WTC11 (cell line): ENCODE measurements around the gene LIN7B. TPM values are rescaled to one million over a fixed set of nuclear protein-coding genes. Genes with fewer than 3 reads are reported as not detected.

Experiments
- ATAC-seq: fragments of 200-7000 bp; cut with Tn5 transposase; 2 replicates; pipeline ENCODE4 v1.10.0; 2021; ENCODE audit warnings: mild to moderate bottlenecking, moderate library complexity
- CTCF ChIA-PET: fragments of 300-600 bp; sonication (Branson Sonifier 250); formaldehyde crosslinking; loops from one replicate; lab custom pipeline; 2021; ENCODE audit warnings: antibody characterized with exemption; lab: Charles Lee
- POLR2A ChIA-PET: fragments of 350-600 bp; sonication (Branson Sonifier 250); formaldehyde crosslinking; loops from one replicate; lab custom pipeline; 2021; ENCODE audit warnings: antibody characterized with exemption; lab: Charles Lee
- DNase-seq: peaks from one replicate; pipeline ENCODE4 v3.0.0; 2021; ENCODE audit warnings: low spot score
- H3K27ac Mint-ChIP-seq: 2 replicates; pipeline ENCODE4 v1.8.0; 2021; ENCODE audit warnings: mixed read lengths
- H3K27me3 Mint-ChIP-seq: 2 replicates; pipeline ENCODE4 v1.8.0; 2021; ENCODE audit warnings: low read depth, mild to moderate bottlenecking, moderate library complexity, mixed read lengths
- H3K36me3 Mint-ChIP-seq: 2 replicates; pipeline ENCODE4 v1.8.0; 2021; ENCODE audit warnings: mixed read lengths
- H3K4me1 Mint-ChIP-seq: 2 replicates; pipeline ENCODE4 v1.8.0; 2022; ENCODE audit warnings: mixed read lengths
- H3K4me3 Mint-ChIP-seq: 2 replicates; pipeline ENCODE4 v1.8.0; 2021; ENCODE audit warnings: mild to moderate bottlenecking, moderate library complexity, mixed read lengths
- H3K9me3 Mint-ChIP-seq: 2 replicates; pipeline ENCODE4 v1.8.0; 2021; ENCODE audit warnings: mixed read lengths
- AR ChIP-seq: fragments of 250-450 bp; sonication (Bioruptor Pico); IDR thresholded peaks from 2 replicates; pipeline ENCODE4 v1.9.0; 2021; ENCODE audit warnings: mild to moderate bottlenecking
- ATF1 ChIP-seq: sonication (generic); formaldehyde crosslinking; IDR thresholded peaks from 2 replicates; pipeline ENCODE4 v1.8.1; 2023; ENCODE audit warnings: mild to moderate bottlenecking, moderate library complexity, missing genetic modification reagents
- ATF3 ChIP-seq: sonication (generic); formaldehyde crosslinking; conservative IDR thresholded peaks from 2 replicates; pipeline ENCODE4 v1.8.1; 2022; ENCODE audit warnings: mild to moderate bottlenecking, missing genetic modification reagents
- ATF6 ChIP-seq: sonication (generic); formaldehyde crosslinking; IDR thresholded peaks from 2 replicates; pipeline ENCODE4 v1.8.1; 2023; ENCODE audit warnings: mild to moderate bottlenecking, missing genetic modification reagents
- CDX4 ChIP-seq: fragments of 250-450 bp; sonication (Bioruptor Pico); IDR thresholded peaks from 2 replicates; pipeline ENCODE4 v1.9.0; 2021; ENCODE audit warnings: moderate library complexity, mild to moderate bottlenecking, inconsistent platforms, borderline replicate concordance
- CTCF ChIP-seq: fragments of 200-600 bp; IDR thresholded peaks from 2 replicates; pipeline ENCODE4 v1.8.0; 2022; ENCODE audit warnings: antibody characterized with exemption
- GABPB1 ChIP-seq: sonication (generic); formaldehyde crosslinking; IDR thresholded peaks from 2 replicates; pipeline ENCODE4 v1.8.1; 2023; ENCODE audit warnings: mild to moderate bottlenecking, missing genetic modification reagents
- IRF2 ChIP-seq: sonication (generic); formaldehyde crosslinking; IDR thresholded peaks from 2 replicates; pipeline ENCODE4 v1.8.0; 2022; ENCODE audit warnings: low read depth, missing genetic modification reagents, borderline replicate concordance
- JUN ChIP-seq: sonication (generic); formaldehyde crosslinking; IDR thresholded peaks from 2 replicates; pipeline ENCODE4 v1.8.0; 2023; ENCODE audit warnings: mild to moderate bottlenecking, missing genetic modification reagents
- MAX ChIP-seq: sonication (generic); formaldehyde crosslinking; IDR thresholded peaks from 2 replicates; pipeline ENCODE4 v1.8.0; 2022; ENCODE audit warnings: mild to moderate bottlenecking, missing genetic modification reagents
- NFATC4 ChIP-seq: fragments of 250-450 bp; sonication (Bioruptor Pico); IDR thresholded peaks from 2 replicates; pipeline ENCODE4 v1.9.0; 2021; ENCODE audit warnings: mild to moderate bottlenecking
- NR2C2 ChIP-seq: sonication (generic); formaldehyde crosslinking; IDR thresholded peaks from 2 replicates; pipeline ENCODE4 v1.8.0; 2022; ENCODE audit warnings: mild to moderate bottlenecking, missing genetic modification reagents
- RORB ChIP-seq: fragments of 250-450 bp; sonication (Bioruptor Pico); IDR thresholded peaks from 2 replicates; pipeline ENCODE4 v1.9.0; 2021; ENCODE audit warnings: mild to moderate bottlenecking
- SOX15 ChIP-seq: fragments of 250-450 bp; sonication (Bioruptor Pico); IDR thresholded peaks from 2 replicates; pipeline ENCODE4 v1.9.0; 2021; ENCODE audit warnings: mild to moderate bottlenecking
- TEAD4 ChIP-seq: sonication (generic); formaldehyde crosslinking; IDR thresholded peaks from 2 replicates; pipeline ENCODE4 v1.8.0; 2022; ENCODE audit warnings: mild to moderate bottlenecking, missing genetic modification reagents
- ZBTB43 ChIP-seq: sonication (generic); formaldehyde crosslinking; IDR thresholded peaks from 2 replicates; pipeline ENCODE4 v1.8.1; 2023; ENCODE audit warnings: mild to moderate bottlenecking, missing genetic modification reagents
- ZNF121 ChIP-seq: sonication (generic); formaldehyde crosslinking; IDR thresholded peaks from 2 replicates; pipeline ENCODE4 v1.8.0; 2023; ENCODE audit warnings: missing genetic modification reagents
- ZNF138 ChIP-seq: sonication (generic); formaldehyde crosslinking; conservative IDR thresholded peaks from 2 replicates; pipeline ENCODE4 v1.8.1; 2022; ENCODE audit warnings: mild to moderate bottlenecking, moderate library complexity, missing genetic modification reagents
- ZNF396 ChIP-seq: fragments of 250-450 bp; sonication (Bioruptor Pico); IDR thresholded peaks from 2 replicates; pipeline ENCODE4 v1.8.0; 2021; ENCODE audit warnings: mild to moderate bottlenecking, moderate library complexity, borderline replicate concordance
- ZSCAN18 ChIP-seq: fragments of 250-450 bp; sonication (Bioruptor Pico); IDR thresholded peaks from 2 replicates; pipeline ENCODE4 v2.1.2; 2022; ENCODE audit warnings: mild to moderate bottlenecking, moderate library complexity
- total RNA-seq: library from RNA; stranded (reverse); gene quantifications from 3 replicates; pipeline ENCODE4 v1.2.3, GENCODE V29; 2021

The LIN7B gene
- total RNA-seq, 1 experiment from 2014 or later = 5.1 TPM

GRCh38 chr19:49109569-49110233 lies 4.5 kb upstream of the LIN7B start:
- no peak for DNase-seq
- peaks cover 18% of the 10 kb centered on the region for H3K4me1 Mint-ChIP-seq
- POLR2A ChIA-PET = no interaction called here
- H3K9me3 Mint-ChIP-seq = no peaks in the 10 kb centered on the region
- TF ChIP-seq ZSCAN18 (CRISPR knock-in tag) (no peak), AR (CRISPR knock-in tag) (no peak), CTCF (no peak), MAX (CRISPR knock-in tag) (no peak), RORB (CRISPR knock-in tag) (no peak), SOX15 (CRISPR knock-in tag) (no peak), NFATC4 (CRISPR knock-in tag) (no peak)
- H3K27me3 Mint-ChIP-seq = 0 out of 2 replicates have a peak, but pooled peaks cover under 1% of the 10 kb centered on the region
- H3K36me3 Mint-ChIP-seq = peaks cover 36% of the 10 kb centered on the region
- ATAC-seq = no peak
- no peak overlapping the region for H3K4me3 Mint-ChIP-seq
- CTCF ChIA-PET = interaction anchor here (4.9 kb wide), 1 partner anchor 12 kb away, joined by 24 read pairs; no protein-coding TSS in a partner anchor
- H3K27ac Mint-ChIP-seq = no peak overlapping the region

GRCh38 chr19:49110567-49110966 lies 3.6 kb upstream of the LIN7B start:
- no peaks in the 10 kb centered on the region for H3K9me3 Mint-ChIP-seq
- no peak overlapping the region for H3K4me3 Mint-ChIP-seq
- TF ChIP-seq ZNF138 (CRISPR knock-in tag) (no peak), IRF2 (CRISPR knock-in tag) (no peak), CDX4 (CRISPR knock-in tag) (no peak), ZNF121 (CRISPR knock-in tag) (no peak), ATF1 (no peak), NR2C2 (CRISPR knock-in tag) (no peak), GABPB1 (no peak), ATF6 (CRISPR knock-in tag) (no peak), JUN (CRISPR knock-in tag) (no peak), MAX (CRISPR knock-in tag) (no peak), ZBTB43 (CRISPR knock-in tag) (no peak), TEAD4 (CRISPR knock-in tag) (no peak), ATF3 (CRISPR knock-in tag) (no peak), ZNF396 (CRISPR knock-in tag) (no peak)
- ChIA-PET POLR2A (no interaction called here), CTCF (interaction anchor here (0.9 to 4.9 kb wide), 4 partner anchors 13 to 155 kb away, joined by 3 to 24 read pairs (median 5); no protein-coding TSS in a partner anchor)
- H3K27ac Mint-ChIP-seq = no peak overlapping the region
- peaks cover 9% of the 10 kb centered on the region for H3K27me3 Mint-ChIP-seq
- no peak for ATAC-seq
- H3K36me3 Mint-ChIP-seq = peaks cover 29% of the 10 kb centered on the region
- H3K4me1 Mint-ChIP-seq = peaks cover 22% of the 10 kb centered on the region
- no peak for DNase-seq
